HG02973 (cell line): ENCODE data around the gene RNF223.
"Not testable (repeated sequence)": the region's sequence is repeated elsewhere in the genome, so short reads cannot be mapped to it uniquely, and the experiment has no call there.

Source experiments
- ATAC-seq: cut with Tn5 transposase; IDR thresholded peaks from one replicate; pipeline ENCODE4 v1.9.1; 2021; ENCODE audit warnings: moderate library complexity; ENCODE audit not compliant: unreplicated experiment

RNF223 gene

GRCh38 chr1:1061682-1062345 lies 12.3 kb downstream of the RNF223 start:
- ATAC-seq = no peak

GRCh38 chr1:1060281-1061000 lies 13.7 kb downstream of the RNF223 start:
- ATAC-seq = no peak

GRCh38 chr1:1059494-1060280 lies 14.4 kb downstream of the RNF223 start:
- peak; percentile 56 for ATAC-seq

GRCh38 chr1:1058921-1059493 lies 15.1 kb downstream of the RNF223 start:
- ATAC-seq = peak; percentile 24

GRCh38 chr1:1058088-1058905 lies 15.8 kb downstream of the RNF223 start:
- peak; percentile 2 for ATAC-seq

- not testable (repeated sequence) for ATAC-seq
Measured at GRCh38 chr1:1057769-1058087, 16.4 kb downstream of the RNF223 start.

- ATAC-seq = no peak
Measured at GRCh38 chr1:1055841-1056736, 18.0 kb downstream of the RNF223 start.

GRCh38 chr1:1054971-1055370 lies 19.1 kb downstream of the RNF223 start:
- ATAC-seq = no peak

GRCh38 chr1:1054099-1054700 lies 19.9 kb downstream of the RNF223 start:
- no peak for ATAC-seq

- no peak for ATAC-seq
Measured at GRCh38 chr1:1053682-1054081, 20.4 kb downstream of the RNF223 start.

- ATAC-seq = no peak
Measured at GRCh38 chr1:1053022-1053421, 21.1 kb downstream of the RNF223 start.

- ATAC-seq = no peak
Measured at GRCh38 chr1:1052003-1052840, 21.9 kb downstream of the RNF223 start.

- ATAC-seq = no peak
Measured at GRCh38 chr1:1051127-1051810, 22.8 kb downstream of the RNF223 start.

GRCh38 chr1:1050577-1051052 lies 23.5 kb downstream of the RNF223 start:
- no peak for ATAC-seq

- ATAC-seq = no peak
Measured at GRCh38 chr1:1049318-1050165, 24.6 kb downstream of the RNF223 start.

- ATAC-seq = no peak
Measured at GRCh38 chr1:1048765-1049164, 25.3 kb downstream of the RNF223 start.

GRCh38 chr1:1047963-1048362 lies 26.1 kb downstream of the RNF223 start:
- no peak for ATAC-seq
